HG02763 (cell line): ENCODE data around the gene HSPA1A.
A peak's percentile ranks its signal among the peaks of the same experiment; 100 is the strongest.
"Not testable (repeated sequence)": the region's sequence is repeated elsewhere in the genome, so short reads cannot be mapped to it uniquely, and the experiment has no call there.

ENCODE experiments used
- ATAC-seq: cut with Tn5 transposase; IDR thresholded peaks from one replicate; pipeline ENCODE4 v1.9.1; 2021; ENCODE audit warnings: mild to moderate bottlenecking, moderate library complexity; ENCODE audit not compliant: unreplicated experiment

Gene HSPA1A

DNA sequence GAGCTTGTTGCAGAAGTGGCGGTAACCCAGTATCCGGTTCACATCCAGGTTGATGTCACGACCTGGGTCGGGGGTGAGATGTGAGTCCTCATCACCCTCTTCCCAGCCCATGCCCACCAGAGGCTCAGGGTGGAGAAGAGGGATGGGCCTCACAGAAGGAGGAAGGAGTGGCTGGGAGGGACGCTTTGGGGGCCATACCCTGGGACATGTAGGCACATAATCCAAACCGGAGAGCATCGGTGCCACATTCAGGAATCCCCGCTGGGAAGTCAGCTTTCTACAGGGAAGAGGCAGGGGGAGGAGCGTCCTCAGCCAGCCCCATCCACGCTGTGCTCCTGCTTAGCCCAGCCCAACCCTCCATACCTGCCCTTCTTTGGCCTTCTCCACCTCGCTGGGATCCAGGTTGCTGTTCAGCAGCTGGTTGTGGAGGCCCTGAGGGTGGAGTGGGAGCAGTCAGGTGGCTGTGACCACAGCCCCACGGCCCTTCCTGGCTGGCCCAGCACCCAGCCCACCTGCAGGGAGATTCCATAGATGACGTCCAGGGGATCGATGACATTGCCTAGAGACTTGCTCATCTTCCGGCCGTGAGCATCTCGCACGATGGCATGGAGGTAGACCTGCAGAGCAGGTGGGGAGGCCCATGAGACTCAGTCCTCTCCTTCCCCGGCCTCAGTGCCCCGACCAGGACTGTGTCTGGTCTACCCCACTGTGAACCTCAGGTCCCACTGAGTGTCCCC lies 34.7 kb upstream of the HSPA1A start:
- ATAC-seq, result no peak

- no peak for ATAC-seq
Observed at GRCh38 chr6:31781244-31782125, 33.9 kb upstream of the HSPA1A start.

- ATAC-seq, result no peak
Observed at GRCh38 chr6:31782126-31782855, 33.1 kb upstream of the HSPA1A start.

DNA sequence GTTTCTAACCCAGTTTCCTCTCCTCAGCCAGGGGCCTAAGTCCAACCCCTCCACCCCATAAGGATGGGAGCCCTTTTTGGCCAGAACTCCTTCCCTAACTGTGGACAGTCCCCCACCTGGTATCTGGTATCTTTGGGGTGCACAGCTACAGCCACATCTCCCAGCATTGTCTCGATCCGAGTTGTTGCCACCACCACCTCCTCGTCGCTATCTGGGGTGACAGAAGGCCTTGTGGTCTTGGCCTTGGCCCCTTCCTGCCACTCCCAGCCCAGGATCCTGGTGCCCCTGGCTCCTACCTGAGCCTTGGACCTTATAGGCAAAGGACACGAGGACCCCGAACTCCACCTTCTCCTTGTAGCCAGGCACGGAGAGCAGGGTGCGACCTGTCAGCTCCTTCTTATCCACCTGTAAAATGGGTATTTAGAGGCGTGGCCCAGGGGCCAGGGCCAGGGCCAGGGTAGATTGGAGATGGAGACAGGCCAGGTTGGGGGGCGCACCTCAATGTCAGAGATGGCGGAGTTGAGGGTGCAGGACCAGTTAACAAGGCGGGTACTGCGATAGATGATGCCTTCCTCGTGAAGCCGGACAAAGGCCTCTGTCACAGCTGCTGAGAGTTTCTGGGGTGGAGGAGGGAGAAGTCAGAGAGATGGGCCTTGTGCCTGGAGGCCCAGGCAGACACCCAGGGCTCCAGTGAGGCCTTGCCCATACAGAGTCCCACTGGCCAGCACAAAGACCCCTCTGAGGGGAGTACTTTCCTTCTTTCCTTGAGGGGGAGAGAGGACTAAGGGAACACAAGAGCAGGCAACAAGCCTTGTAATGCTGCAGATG lies 31.0 kb upstream of the HSPA1A start:
- ATAC-seq, result no peak

GRCh38 chr6:31785475-31785874 lies 29.9 kb upstream of the HSPA1A start:
- no peak for ATAC-seq

- ATAC-seq, result no peak
Observed at GRCh38 chr6:31791324-31792089, 23.8 kb upstream of the HSPA1A start.

DNA sequence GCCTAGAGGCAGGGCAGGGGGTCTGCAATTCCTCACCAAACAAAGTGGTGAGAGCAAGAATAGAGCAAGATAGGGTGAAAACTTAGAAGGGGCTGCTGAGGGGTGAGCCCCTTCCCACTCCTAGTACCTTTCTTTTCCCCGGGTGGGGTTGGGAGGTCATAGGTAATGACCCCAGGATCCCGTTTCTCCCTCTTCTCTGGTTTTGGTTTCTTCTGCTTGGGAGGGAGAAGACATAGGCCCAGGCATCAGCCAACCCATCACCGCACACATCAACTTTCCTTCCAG lies 23.3 kb upstream of the HSPA1A start:
- ATAC-seq, result no peak

GRCh38 chr6:31792761-31793171 lies 22.6 kb upstream of the HSPA1A start:
- ATAC-seq, result no peak

GRCh38 chr6:31793927-31794245 lies 21.5 kb upstream of the HSPA1A start:
- not testable (repeated sequence) for ATAC-seq

GRCh38 chr6:31794294-31794865 lies 21.0 kb upstream of the HSPA1A start:
- ATAC-seq, result no peak

GRCh38 chr6:31794866-31795615 lies 20.3 kb upstream of the HSPA1A start:
- ATAC-seq, result peak; percentile 16

GRCh38 chr6:31795616-31796298 lies 19.6 kb upstream of the HSPA1A start, which contains the start of gene VARS1:
Gene VARS1, minus strand, starts transcription at chr6:31795752. Its CDS starts 535 bp downstream, at chr6:31795217.
- ATAC-seq, result peak; percentile 76

DNA sequence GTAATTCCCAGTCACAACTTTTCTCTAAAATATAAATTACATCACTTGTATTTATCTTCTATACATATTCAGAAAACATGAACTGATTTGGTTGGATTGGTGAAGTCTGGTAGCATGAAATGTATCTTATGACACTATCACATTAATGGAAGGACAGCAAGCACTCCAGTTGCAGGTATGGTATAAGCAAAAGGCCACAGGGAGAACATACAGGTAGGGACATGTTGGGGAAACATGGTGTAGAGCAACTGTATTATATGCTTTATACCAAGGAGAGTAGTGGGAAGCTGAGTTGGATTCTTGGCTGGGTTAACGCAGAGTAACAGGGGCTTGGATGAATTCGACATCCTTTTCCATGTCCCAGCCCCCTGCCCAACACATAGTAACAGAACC lies 18.4 kb upstream of the HSPA1A start:
- no peak for ATAC-seq

GRCh38 chr6:31797588-31797987 lies 17.8 kb upstream of the HSPA1A start:
- no peak for ATAC-seq

DNA sequence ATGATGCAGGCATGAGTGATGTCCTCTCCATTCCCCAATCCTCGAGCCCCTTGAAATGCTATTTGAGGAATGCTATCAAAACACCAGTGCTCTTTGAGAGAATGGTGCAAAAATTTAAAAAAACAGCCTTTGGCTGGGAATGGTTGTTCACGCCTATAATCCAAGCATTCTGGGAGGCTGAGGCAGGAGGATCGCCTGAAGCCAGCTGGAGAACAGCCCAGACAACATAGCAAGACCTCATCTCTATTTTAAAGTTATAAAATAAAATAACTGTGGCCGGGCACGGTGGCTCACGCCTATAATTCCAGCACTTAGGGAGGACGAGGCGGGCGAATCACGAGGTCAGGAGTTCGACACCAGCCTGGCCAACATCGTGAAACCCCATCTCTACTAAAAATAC lies 15.6 kb upstream of the HSPA1A start:
- ATAC-seq, result no peak

- not testable (repeated sequence) for ATAC-seq
Observed at GRCh38 chr6:31801031-31801927, 14.1 kb upstream of the HSPA1A start.

DNA sequence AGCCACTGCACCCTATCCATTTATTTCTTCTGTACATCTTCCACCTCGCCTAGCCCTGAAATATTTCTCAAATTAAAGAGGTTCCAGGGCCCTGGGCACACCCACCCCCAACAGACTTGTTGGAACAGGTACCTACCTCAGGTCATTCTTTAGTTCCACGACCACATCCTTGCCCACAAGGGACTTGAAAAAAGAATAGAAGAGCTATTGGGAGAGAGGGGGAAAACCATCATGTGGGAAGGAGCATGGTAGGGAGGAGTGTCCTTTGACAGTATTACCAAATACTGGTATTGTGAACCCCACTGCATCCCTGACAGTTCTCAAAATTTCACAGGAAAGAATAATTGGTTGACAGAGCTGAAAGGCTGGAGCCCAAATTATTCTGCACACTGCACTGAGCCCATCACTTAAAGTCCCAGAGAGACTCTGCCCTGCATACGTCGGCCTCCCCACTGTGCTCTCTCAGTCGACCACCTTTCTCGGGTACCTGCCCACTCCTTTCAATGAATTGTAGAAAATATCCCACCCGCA lies 9.3 kb upstream of the HSPA1A start:
- ATAC-seq, result no peak
